Astrocyte of the spinal cord (primary cell): ENCODE measurements around the gene AMN.

Source experiments
- DNase-seq: peaks from one replicate; pipeline ENCODE4 v3.0.0; 2011; ENCODE audit warnings: low read depth, low spot score
- H3K4me3 ChIP-seq: 2 replicates; pipeline ENCODE4 v1.5.1; 2011; ENCODE audit warnings: low read depth, mild to moderate bottlenecking, low read length, moderate library complexity
- in situ Hi-C: cut with HindIII; loops from 2 replicates; pipeline ENCODE4 v1.10.0; 2017; ENCODE audit warnings: low sequenced_read_pairs
- TF ChIP-seq, protein P1 (sequence below): IDR thresholded peaks from 2 replicates; pipeline ENCODE4 v1.5.1; 2012; ENCODE audit warnings: low read depth, mild to moderate bottlenecking, low read length, inconsistent platforms

The AMN gene

DNA sequence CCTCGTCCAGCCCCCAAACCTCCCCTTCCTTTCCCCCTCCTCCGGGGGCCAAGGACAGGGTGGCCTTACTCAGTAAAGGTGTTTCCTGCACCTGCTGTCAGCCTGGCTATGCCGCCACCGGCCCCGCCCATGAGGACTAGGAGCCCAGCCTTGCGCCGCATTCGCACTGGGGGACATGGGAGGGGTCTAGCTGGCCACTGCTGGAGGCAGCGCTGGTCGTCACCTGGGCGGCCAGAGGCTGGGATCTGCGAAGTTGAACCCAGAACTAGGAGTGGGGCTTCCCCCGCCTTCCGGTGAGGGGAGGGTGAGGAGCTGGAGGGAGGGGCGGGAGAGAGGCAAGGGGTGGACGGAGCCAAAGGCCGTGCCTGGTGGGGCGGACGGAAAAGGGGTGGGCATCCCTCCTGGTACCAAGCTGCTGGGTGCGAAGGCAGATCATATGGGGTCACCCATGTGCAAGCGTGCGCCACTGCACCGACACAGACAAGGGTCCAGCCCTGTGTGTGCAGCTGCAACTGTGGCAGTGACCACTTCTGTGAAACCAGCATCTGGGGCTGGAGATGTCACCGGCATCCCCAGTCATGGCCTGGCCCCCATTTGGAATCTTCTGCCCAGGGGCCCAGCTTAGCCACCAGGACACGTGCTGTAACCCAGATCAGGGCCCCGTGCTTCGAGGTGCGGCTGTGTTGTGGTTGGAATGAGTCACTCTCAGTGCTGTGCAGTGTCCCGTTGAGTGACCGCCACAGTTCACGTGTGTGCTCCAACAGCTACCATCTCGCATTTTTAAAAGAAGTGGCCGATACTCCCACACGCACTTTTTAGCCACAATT, 8.5 kb downstream of the AMN start:
- TF ChIP-seq, protein P1, sequence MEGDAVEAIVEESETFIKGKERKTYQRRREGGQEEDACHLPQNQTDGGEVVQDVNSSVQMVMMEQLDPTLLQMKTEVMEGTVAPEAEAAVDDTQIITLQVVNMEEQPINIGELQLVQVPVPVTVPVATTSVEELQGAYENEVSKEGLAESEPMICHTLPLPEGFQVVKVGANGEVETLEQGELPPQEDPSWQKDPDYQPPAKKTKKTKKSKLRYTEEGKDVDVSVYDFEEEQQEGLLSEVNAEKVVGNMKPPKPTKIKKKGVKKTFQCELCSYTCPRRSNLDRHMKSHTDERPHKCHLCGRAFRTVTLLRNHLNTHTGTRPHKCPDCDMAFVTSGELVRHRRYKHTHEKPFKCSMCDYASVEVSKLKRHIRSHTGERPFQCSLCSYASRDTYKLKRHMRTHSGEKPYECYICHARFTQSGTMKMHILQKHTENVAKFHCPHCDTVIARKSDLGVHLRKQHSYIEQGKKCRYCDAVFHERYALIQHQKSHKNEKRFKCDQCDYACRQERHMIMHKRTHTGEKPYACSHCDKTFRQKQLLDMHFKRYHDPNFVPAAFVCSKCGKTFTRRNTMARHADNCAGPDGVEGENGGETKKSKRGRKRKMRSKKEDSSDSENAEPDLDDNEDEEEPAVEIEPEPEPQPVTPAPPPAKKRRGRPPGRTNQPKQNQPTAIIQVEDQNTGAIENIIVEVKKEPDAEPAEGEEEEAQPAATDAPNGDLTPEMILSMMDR = no peak
- in situ Hi-C loops = no loop called here
- DNase-seq = peak; percentile 48
- no peak overlapping the region for H3K4me3 ChIP-seq

DNA sequence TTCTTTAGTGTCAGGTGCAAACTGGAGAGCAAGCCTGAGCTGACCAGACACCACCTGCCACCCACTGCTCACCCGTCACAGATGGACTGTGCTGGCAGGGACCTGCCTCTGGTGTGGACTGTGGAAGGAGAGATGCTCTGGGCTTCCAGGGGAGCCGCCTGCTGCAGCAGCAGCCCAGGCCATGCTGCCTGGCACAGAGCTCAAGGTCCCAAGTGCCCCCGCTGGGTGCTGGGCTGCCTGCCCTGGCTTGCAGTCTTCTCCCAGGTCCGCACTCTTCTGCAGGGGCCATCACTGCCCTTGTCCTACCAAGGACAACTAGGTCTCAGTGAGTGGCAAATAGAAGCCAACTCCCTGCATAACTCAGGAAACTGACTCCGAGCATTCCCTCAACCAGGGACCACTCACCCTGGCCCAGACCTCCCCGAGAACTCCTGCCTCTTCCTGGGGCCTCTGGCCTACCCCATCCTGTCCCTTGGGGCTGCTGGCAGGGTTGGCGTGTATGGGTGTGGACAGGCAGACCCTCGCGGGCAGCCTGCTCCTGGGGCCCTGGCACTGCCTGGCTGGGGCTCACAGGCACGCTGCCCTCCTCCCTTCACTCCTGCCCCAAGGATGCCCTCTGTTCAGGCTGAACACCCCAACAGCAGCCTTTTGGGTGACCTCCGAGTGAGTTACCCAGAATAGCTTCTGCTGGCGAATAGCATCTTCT, 9.3 kb downstream of the AMN start:
- TF ChIP-seq, protein P1 = no peak

DNA sequence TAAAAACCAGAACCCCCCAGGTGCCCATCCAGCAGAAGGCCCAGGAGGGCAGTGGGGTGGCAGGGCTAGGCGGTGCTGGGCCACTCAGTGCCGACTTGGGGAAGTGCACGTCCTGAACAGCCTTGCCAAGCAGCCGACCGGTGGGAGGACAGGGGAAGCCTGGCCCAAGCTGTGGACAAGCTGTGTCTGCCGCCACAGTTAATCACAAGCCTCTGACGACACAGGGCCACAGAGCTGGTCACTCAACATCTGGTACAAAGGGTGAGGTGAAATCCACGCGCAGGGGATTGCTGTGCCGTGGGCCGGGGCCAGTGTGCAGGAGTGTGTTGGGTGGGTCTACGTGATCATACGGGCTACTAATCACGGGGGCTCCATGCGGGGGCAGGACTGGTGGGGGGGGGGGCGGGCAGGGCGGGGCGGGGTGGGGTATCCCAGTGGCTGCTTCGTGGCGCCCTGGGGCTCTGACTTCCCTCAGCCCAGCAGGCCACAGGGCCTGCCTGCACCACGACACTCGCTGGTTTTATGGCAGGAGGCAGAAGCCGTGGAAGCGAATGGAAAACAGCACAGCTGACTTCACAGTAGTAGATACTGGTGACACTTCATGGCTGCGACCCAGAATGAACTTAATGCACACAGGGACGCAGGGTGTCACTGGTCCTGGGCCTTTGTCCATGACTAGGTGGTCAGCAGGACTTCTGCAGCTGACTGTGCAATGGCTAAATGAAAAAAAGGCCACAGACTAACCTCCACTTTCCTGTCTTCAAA, 10.2 kb downstream of the AMN start:
- in situ Hi-C loops = no loop called here
- TF ChIP-seq, protein P1 = no peak
- H3K4me3 ChIP-seq = no peak overlapping the region
- no peak for DNase-seq

More for the DNA sequence above, 9.3 kb downstream of the AMN start:
- in situ Hi-C loops = no loop called here
- DNase-seq = no peak
- no peak overlapping the region for H3K4me3 ChIP-seq

DNA sequence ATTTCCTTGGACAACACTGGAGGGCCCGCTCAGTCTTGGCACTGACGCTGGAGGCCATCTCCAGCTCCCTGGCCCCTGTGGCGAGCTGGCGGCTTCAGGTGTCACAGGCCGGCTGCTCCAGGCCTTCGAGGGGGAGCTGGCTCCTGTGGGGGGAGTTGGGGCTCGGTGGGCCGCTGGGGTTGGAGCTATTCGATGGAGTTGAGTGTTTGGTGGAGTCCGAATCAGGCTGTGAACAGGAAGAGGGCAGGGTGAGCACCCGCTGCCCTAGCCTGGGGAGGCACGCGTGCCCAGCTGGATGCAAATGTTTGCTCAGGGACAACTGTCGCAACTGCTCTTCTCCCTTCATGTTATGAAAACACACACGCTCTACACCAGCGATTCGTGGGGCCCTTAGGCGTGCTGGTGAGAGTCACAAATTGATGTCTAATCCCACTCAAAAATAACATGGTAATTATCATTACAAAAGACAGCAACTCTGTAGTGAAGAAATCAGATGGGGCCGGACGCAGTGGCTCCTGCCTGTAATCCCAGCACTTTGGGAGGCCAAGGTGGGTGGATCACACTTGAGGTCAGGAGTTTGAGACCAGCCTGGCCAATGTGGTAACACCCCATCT, 11.3 kb downstream of the AMN start:
- TF ChIP-seq, protein P1 = no peak
- DNase-seq = no peak
- H3K4me3 ChIP-seq = no peak overlapping the region
- in situ Hi-C loops = no loop called here

DNA sequence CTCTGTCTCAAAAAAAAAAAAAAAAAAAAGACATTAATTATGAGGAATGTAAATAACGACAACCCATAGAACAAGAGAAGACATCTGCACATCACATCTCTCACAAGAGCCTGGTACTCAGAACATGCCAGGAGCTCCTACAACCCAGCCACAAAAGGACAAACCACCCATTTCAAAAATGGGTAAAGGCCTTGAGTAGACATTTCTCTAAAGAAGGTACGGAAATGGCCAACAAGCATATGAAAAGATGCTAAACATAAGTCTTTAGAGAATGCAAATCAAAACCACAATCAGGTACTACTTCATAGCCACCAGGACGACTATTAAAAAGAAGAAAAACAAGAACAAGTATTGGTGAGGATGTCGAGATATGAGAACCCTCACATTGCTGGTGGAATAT, 13.3 kb downstream of the AMN start:
- TF ChIP-seq, protein P1 = no peak
- DNase-seq = no peak
- no peak overlapping the region for H3K4me3 ChIP-seq
- in situ Hi-C loops = no loop called here
